ENCODE measurements around the gene CDH8.

Gene CDH8

GRCh38 chr16:61677776-61678175, 358.5 kb downstream of the CDH8 start:
- Histone ChIP-seq H2AFZ (ENCODE audit: low read depth, low read length, severe bottlenecking) (no peak overlapping the region), H3K27me3 (ENCODE audit: low read length) (no peaks in the 10 kb centered on the region), H3K4me2 (ENCODE audit: low read depth, low read length, poor library complexity, severe bottlenecking) (no peak overlapping the region), H3K79me2 (ENCODE audit: insufficient read depth, low read length) (no peaks in the 10 kb centered on the region), H3K36me3 (ENCODE audit: low read length) (no peaks in the 10 kb centered on the region), H3K9me2 (replicated peaks; ENCODE audit: insufficient read depth, low read length) (no peaks in the 10 kb centered on the region), H3K9me3 (ENCODE audit: insufficient read depth, low read length) (no peaks in the 10 kb centered on the region), H4K20me1 (ENCODE audit: low read depth, low read length) (no peaks in the 10 kb centered on the region), H3K9ac (ENCODE audit: low read length) (no peak overlapping the region), H3K4me3 (ENCODE audit: insufficient read depth, low read length, poor library complexity, severe bottlenecking) (no peak overlapping the region), H3F3A (ENCODE audit: insufficient read depth) (no peaks in the 10 kb centered on the region), H3K27ac (ENCODE audit: low read depth, low read length) (no peak overlapping the region)
- TF ChIP-seq EZH2phosphoT487 (conservative IDR thresholded peaks at IDR 0.05; ENCODE audit: low read length), result no peak
- TF ChIP-seq, protein P1, sequence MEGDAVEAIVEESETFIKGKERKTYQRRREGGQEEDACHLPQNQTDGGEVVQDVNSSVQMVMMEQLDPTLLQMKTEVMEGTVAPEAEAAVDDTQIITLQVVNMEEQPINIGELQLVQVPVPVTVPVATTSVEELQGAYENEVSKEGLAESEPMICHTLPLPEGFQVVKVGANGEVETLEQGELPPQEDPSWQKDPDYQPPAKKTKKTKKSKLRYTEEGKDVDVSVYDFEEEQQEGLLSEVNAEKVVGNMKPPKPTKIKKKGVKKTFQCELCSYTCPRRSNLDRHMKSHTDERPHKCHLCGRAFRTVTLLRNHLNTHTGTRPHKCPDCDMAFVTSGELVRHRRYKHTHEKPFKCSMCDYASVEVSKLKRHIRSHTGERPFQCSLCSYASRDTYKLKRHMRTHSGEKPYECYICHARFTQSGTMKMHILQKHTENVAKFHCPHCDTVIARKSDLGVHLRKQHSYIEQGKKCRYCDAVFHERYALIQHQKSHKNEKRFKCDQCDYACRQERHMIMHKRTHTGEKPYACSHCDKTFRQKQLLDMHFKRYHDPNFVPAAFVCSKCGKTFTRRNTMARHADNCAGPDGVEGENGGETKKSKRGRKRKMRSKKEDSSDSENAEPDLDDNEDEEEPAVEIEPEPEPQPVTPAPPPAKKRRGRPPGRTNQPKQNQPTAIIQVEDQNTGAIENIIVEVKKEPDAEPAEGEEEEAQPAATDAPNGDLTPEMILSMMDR (IDR thresholded peaks at IDR 0.05; ENCODE audit: insufficient read depth, low read length, poor library complexity, severe bottlenecking), result no peak

- Histone ChIP-seq H2AFZ (ENCODE audit: low read depth, low read length, severe bottlenecking) (no peak overlapping the region), H3K4me2 (ENCODE audit: low read depth, low read length, poor library complexity, severe bottlenecking) (no peak overlapping the region)
Observed at GRCh38 chr16:61676740-61677139, 359.5 kb downstream of the CDH8 start.

DNA sequence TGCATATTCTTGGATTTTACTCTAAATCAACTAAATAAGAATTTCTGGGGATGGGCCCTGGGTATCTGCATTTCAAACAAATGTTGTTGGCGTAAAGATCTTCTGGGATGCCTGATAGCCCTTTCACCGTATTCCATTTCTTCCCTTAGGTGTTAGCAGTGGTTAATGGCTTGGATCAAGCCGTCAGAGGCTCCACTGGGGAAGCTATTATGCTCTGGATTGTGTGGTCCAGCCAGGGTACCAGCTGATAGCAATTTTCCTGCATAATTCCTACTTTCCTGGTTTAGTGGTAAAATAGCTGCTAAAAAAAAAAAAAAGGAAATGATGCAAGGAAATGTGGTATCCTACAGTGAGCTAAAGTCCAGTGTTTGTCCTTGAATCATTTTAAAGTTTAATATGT, 365.1 kb downstream of the CDH8 start:
- Histone ChIP-seq H3K9me3 (ENCODE audit: insufficient read depth, low read length) (no peaks in the 10 kb centered on the region), H3K4me3 (ENCODE audit: insufficient read depth, low read length, poor library complexity, severe bottlenecking) (no peak overlapping the region)

More at GRCh38 chr16:61676740-61677139, 359.5 kb downstream of the CDH8 start:
- Histone ChIP-seq H3K4me3 (ENCODE audit: insufficient read depth, low read length, poor library complexity, severe bottlenecking) (no peak overlapping the region), H4K20me1 (ENCODE audit: low read depth, low read length) (no peaks in the 10 kb centered on the region), H3K27ac (ENCODE audit: low read depth, low read length) (no peak overlapping the region), H3K9me2 (replicated peaks; ENCODE audit: insufficient read depth, low read length) (no peaks in the 10 kb centered on the region), H3K79me2 (ENCODE audit: insufficient read depth, low read length) (no peaks in the 10 kb centered on the region), H3F3A (ENCODE audit: insufficient read depth) (no peaks in the 10 kb centered on the region), H3K9me3 (ENCODE audit: insufficient read depth, low read length) (no peaks in the 10 kb centered on the region), H3K9ac (ENCODE audit: low read length) (no peak overlapping the region), H3K36me3 (ENCODE audit: low read length) (no peaks in the 10 kb centered on the region), H3K27me3 (ENCODE audit: low read length) (no peaks in the 10 kb centered on the region)
- no peak for TF ChIP-seq EZH2phosphoT487 (conservative IDR thresholded peaks at IDR 0.05; ENCODE audit: low read length)
- TF ChIP-seq, protein P1 (IDR thresholded peaks at IDR 0.05; ENCODE audit: insufficient read depth, low read length, poor library complexity, severe bottlenecking), result no peak

More for the DNA sequence above, 365.1 kb downstream of the CDH8 start:
- no peaks in the 10 kb centered on the region for H3K36me3 ChIP-seq (ENCODE audit: low read length)
- H3F3A ChIP-seq (ENCODE audit: insufficient read depth), result no peaks in the 10 kb centered on the region
- H3K79me2 ChIP-seq (ENCODE audit: insufficient read depth, low read length), result no peaks in the 10 kb centered on the region
- H4K20me1 ChIP-seq (ENCODE audit: low read depth, low read length), result no peaks in the 10 kb centered on the region
- no peak overlapping the region for H3K27ac ChIP-seq (ENCODE audit: low read depth, low read length)
- no peak for TF ChIP-seq EZH2phosphoT487 (conservative IDR thresholded peaks at IDR 0.05; ENCODE audit: low read length)
- TF ChIP-seq, protein P1 (IDR thresholded peaks at IDR 0.05; ENCODE audit: insufficient read depth, low read length, poor library complexity, severe bottlenecking), result no peak
- H3K27me3 ChIP-seq (ENCODE audit: low read length), result no peaks in the 10 kb centered on the region
- H3K4me2 ChIP-seq (ENCODE audit: low read depth, low read length, poor library complexity, severe bottlenecking), result no peak overlapping the region
- no peaks in the 10 kb centered on the region for H3K9me2 ChIP-seq (replicated peaks; ENCODE audit: insufficient read depth, low read length)
- H3K9ac ChIP-seq (ENCODE audit: low read length), result no peak overlapping the region
- H2AFZ ChIP-seq (ENCODE audit: low read depth, low read length, severe bottlenecking), result no peak overlapping the region
